ENCODE results near the gene FRMD4A.
A peak's percentile ranks its signal among the peaks of the same experiment; 100 is the strongest.

The FRMD4A gene

DNA sequence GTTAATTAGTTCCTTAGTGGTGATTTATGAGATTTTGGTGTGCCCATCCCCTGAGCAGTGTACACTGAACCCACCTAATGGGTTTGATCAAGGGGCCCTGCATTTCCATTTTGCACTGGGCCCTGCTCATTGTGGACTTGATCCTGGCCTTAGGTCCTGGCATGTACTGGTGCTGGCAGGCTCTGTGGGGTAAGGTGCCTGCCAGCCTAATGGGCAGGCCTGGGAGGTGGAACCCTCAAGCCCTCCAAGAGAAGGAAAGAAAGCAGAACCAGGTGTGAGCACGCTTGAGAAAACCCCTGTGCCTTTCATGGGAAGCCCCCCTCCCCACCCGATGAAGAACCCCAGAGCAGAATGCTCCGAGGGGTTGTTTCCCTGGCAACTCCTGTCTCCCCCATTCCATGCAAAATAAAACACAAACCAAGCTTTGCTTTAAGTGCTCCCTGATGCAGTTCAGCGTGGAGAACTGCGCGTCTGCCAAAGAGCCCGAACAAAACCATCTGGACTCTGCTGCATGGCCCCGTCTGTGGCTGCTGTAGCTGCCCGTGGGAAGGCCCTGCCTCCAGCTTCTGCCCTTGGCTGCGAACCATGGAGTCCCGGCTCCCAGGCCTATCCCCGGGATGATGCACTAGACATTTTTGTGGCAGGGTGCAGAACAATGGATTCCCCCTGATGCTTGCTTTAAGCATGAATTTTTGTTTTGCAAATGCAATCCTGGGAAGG, 620.6 kb downstream of the FRMD4A start:
- no peak overlapping the region for H3K4me3 ChIP-seq (ENCODE audit: control insufficient read depth, low read depth, low read length)
- TF ChIP-seq, protein P1, sequence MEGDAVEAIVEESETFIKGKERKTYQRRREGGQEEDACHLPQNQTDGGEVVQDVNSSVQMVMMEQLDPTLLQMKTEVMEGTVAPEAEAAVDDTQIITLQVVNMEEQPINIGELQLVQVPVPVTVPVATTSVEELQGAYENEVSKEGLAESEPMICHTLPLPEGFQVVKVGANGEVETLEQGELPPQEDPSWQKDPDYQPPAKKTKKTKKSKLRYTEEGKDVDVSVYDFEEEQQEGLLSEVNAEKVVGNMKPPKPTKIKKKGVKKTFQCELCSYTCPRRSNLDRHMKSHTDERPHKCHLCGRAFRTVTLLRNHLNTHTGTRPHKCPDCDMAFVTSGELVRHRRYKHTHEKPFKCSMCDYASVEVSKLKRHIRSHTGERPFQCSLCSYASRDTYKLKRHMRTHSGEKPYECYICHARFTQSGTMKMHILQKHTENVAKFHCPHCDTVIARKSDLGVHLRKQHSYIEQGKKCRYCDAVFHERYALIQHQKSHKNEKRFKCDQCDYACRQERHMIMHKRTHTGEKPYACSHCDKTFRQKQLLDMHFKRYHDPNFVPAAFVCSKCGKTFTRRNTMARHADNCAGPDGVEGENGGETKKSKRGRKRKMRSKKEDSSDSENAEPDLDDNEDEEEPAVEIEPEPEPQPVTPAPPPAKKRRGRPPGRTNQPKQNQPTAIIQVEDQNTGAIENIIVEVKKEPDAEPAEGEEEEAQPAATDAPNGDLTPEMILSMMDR (conservative IDR thresholded peaks at IDR 0.05; ENCODE audit: control insufficient read depth, insufficient read depth, low read depth, low read length), result no peak
- peak; percentile 49 for DNase-seq (ENCODE audit: low read depth)

DNA sequence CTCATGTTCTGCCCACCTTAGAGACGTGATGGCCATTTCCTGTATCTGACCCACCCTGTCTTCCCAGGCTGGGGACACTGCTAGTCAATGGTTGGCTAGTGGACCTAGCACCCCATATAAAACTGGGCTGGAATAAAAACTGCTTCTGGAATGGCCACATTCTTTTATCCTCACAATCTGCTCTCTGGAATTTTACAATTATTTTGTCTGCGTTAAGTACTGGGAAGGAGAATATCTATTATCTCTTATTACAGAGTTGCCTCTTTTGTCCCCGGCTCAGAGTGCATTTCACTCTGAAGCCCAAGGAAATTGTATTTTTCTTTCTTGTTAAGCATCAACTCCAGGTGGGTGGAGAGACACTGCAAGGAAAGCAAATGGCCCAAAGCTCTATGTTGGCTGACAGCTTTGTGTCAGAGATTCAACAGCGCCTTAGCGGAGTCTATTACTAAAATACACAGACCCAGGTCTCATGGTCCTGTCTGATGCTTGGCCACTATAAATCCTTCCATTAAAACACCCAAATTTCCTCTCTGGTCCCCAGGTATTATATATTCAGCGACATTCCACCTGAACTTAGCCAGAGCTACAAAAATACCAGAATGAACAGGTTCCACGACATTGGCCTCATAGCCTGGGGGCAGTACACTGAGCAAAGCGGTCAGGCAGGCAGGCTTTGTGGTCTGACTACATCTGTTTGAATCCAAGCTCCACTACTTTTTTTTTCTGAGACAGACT, 622.3 kb downstream of the FRMD4A start:
- TF ChIP-seq, protein P1 (conservative IDR thresholded peaks at IDR 0.05; ENCODE audit: control insufficient read depth, insufficient read depth, low read depth, low read length), result no peak
- H3K4me3 ChIP-seq (ENCODE audit: control insufficient read depth, low read depth, low read length), result peak overlapping the region; percentile 96
- DNase-seq (ENCODE audit: low read depth), result no peak

DNA sequence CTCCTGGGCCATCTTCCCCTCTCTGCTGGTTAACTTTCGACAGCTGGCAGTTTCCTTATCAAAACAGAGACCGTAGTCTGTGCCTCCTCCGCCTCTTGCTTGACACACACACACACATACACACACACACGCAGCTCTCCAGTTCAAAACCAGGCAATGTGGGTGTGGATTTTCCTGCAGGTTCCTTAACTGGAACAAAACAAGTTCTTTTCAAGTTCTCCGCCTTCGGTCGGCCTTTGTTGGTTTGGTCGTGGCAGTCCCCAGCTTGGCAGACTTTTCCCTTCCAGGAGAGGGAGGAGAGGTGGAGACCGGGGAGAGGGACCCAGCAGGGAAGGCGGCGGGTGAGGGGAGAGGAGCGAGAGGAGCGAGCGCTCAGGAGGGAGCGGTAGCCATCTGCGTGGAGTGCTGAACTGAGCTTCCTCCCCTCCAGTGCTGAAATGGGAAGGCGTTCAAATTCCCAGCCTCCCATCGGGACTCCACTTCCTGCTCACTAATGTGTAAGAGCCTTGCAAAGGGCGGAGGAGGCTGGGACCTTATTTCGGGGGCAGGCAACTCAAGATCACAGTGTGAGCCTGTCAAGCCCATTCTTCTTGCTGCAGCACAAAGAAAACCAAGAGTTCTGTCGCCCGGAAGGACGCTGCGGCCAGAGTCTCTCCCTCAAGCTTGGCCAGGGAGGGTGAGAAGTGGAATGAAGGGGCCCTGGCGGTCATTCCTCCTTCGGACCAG, 623.4 kb downstream of the FRMD4A start:
- TF ChIP-seq, protein P1 (conservative IDR thresholded peaks at IDR 0.05; ENCODE audit: control insufficient read depth, insufficient read depth, low read depth, low read length), result no peak
- H3K4me3 ChIP-seq (ENCODE audit: control insufficient read depth, low read depth, low read length), result peak overlapping the region; percentile 96
- DNase-seq (ENCODE audit: low read depth), result peak; percentile 95

DNA sequence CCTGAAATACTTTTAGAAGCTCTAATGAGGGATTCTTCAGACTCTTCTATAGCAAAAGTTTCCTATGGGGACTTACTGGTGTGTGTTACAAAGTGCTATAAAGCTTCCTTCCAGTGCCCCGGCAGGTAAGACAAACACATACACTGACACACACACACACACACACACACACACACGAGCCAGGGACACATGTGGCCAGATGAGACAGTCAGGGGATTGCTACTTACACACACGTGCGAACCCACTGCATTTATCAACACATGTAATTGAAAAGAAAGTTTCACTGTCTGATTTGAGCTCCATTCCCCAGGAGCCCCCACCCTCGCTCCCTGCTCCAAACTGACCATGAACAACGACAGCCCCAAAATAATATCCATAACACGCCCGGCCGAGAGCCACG, 624.1 kb downstream of the FRMD4A start:
- TF ChIP-seq, protein P1 (conservative IDR thresholded peaks at IDR 0.05; ENCODE audit: control insufficient read depth, insufficient read depth, low read depth, low read length), result no peak
- peak overlapping the region; percentile 96 for H3K4me3 ChIP-seq (ENCODE audit: control insufficient read depth, low read depth, low read length)
- DNase-seq (ENCODE audit: low read depth), result no peak

DNA sequence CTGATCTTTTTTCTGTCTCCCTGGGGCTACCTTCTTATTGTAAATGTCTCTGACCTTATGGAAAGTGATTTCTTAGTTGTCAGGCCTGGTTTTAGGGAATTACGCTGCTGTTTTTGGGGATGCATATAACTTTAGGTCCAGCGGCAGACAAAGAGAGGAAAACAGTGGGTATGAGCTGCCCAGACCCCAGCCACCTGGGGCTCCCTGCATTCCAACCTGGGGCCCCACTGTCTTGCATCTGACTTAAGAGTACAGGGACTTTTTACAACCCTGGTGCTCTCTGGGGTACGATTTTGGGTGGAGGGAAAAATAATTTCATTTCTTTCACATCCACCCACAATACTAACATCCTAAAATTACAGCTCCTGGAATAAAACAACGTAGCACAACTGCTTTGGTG, 624.5 kb downstream of the FRMD4A start:
- TF ChIP-seq, protein P1 (conservative IDR thresholded peaks at IDR 0.05; ENCODE audit: control insufficient read depth, insufficient read depth, low read depth, low read length), result no peak

DNA sequence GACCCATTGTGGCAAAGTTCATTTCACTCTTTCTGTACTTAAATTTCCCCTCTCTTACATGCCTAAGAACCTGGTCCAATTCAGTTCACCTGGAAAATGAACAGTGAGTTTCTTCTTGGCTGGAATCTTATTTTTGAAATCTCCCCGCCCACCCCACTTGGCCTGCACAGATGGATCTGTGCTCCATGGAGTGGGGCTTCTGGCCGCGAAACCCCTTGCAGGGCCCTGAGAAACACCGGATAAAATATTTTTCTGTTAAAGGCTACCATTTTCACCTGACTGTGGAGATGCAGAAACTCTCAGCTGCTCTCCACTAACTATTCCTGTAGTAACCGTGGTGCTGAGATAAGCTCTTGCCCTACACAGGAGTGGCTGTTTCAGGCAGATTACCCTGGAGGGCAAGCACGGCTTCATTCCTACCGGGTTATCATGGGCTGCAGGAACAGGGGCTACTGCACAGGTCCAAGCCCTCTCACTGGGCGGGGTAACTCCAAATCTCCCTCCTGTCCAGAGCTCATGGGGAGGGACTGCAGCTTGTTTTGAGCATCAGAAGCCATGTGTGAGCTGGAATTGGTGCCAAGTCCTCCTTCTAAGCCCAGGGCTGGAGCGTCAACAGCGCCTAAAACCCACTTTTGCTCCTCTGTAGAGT, 625.1 kb downstream of the FRMD4A start:
- TF ChIP-seq, protein P1 (conservative IDR thresholded peaks at IDR 0.05; ENCODE audit: control insufficient read depth, insufficient read depth, low read depth, low read length), result no peak
- peak; percentile 53 for DNase-seq (ENCODE audit: low read depth)
- H3K4me3 ChIP-seq (ENCODE audit: control insufficient read depth, low read depth, low read length), result peak overlapping the region; percentile 96

More for the DNA sequence above, 624.5 kb downstream of the FRMD4A start:
- DNase-seq (ENCODE audit: low read depth), result no peak
- H3K4me3 ChIP-seq (ENCODE audit: control insufficient read depth, low read depth, low read length), result peak overlapping the region; percentile 96
